Activated T-helper 17 cell treated with anti-CD3 and anti-CD28 coated beads, Interleukin-2, amount 50 U/mL, for 72 hours (primary cell): ENCODE measurements around the gene RHBDL2. TPM values are rescaled to one million over a fixed set of nuclear protein-coding genes. Genes with fewer than 3 reads are reported as not detected.

ENCODE experiments used
- ATAC-seq: fragments of 150-1000 bp; cut with Tn5 transposase; replicated peaks from 2 replicates; pipeline ENCODE4 v1.10.0; 2021; ENCODE audit warnings: mild to moderate bottlenecking, moderate library complexity
- H3K27ac Mint-ChIP-seq: one replicate; pipeline ENCODE4 v1.8.0; 2022; ENCODE audit warnings: mixed read lengths
- H3K27me3 Mint-ChIP-seq: one replicate; pipeline ENCODE4 v1.8.0; 2022; ENCODE audit warnings: mixed read lengths
- H3K36me3 Mint-ChIP-seq: one replicate; pipeline ENCODE4 v1.8.0; 2022; ENCODE audit warnings: low read depth, mild to moderate bottlenecking, mixed read lengths
- H3K4me1 Mint-ChIP-seq: one replicate; pipeline ENCODE4 v1.8.0; 2022; ENCODE audit warnings: mixed read lengths
- H3K4me3 Mint-ChIP-seq: one replicate; pipeline ENCODE4 v1.8.0; 2022; ENCODE audit warnings: mild to moderate bottlenecking, mixed read lengths
- H3K9me3 Mint-ChIP-seq: one replicate; pipeline ENCODE4 v1.8.0; 2022; ENCODE audit warnings: mixed read lengths
- total RNA-seq, 2 donors: library from RNA; stranded (reverse); gene quantifications; one replicate each; pipeline ENCODE4 v1.2.3, GENCODE V29; 2022

Gene RHBDL2
- total RNA-seq, 2 donors from 2014 or later = not detected

DNA sequence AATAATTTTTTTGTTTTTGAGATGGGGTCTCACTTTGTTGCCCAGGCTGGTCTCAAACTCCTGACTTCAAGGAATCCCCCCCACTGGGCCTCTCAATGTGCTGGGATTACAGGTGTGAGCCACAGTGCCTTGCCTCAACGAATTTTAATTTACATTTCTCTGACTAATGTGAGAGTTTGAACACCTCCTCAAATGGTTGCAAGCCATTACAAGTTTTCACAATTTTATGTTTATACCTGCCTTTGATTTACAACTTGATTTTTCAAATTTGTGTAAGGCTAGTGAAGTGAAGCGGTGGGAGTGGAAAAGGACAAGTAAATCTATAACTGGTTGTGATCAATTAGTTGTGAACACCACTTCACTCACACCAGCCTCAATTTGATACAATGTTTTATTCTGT, 8.9 kb upstream of the RHBDL2 start:
- ATAC-seq = no peak
- Mint-ChIP-seq H3K36me3 (no peaks in the 10 kb centered on the region), H3K9me3 (no peaks in the 10 kb centered on the region)

DNA sequence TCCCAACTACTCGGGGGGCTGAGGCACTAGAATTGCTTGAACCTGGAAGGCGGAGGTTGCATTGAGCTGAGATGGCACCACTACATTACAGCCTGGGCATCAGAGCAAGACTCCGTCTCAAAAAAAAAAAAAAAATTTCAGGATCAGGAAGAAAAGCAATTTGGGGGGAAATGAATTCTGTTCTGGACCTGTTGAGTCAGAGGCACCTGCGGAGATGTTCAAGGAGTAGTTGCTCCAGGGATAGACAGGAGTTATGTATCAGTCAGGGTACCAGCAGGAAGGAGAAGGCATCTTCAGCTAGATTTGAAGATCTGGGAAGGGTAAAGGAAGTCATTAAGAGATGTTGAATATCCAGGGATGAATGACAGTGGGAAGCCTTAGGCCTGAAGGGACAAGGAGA, 2.9 kb upstream of the RHBDL2 start:
- no peak for ATAC-seq
- H3K4me1 Mint-ChIP-seq = peaks cover 5% of the 10 kb centered on the region
- no peaks in the 10 kb centered on the region for H3K9me3 Mint-ChIP-seq
- no peak overlapping the region for H3K4me3 Mint-ChIP-seq
- H3K27ac Mint-ChIP-seq = no peak overlapping the region
- H3K36me3 Mint-ChIP-seq = no peaks in the 10 kb centered on the region
- peaks cover 6% of the 10 kb centered on the region for H3K27me3 Mint-ChIP-seq

More for the DNA sequence above, 8.9 kb upstream of the RHBDL2 start:
- H3K4me1 Mint-ChIP-seq = peaks cover 9% of the 10 kb centered on the region
- H3K27me3 Mint-ChIP-seq = no peaks in the 10 kb centered on the region
- no peak overlapping the region for H3K27ac Mint-ChIP-seq
- H3K4me3 Mint-ChIP-seq = no peak overlapping the region

DNA sequence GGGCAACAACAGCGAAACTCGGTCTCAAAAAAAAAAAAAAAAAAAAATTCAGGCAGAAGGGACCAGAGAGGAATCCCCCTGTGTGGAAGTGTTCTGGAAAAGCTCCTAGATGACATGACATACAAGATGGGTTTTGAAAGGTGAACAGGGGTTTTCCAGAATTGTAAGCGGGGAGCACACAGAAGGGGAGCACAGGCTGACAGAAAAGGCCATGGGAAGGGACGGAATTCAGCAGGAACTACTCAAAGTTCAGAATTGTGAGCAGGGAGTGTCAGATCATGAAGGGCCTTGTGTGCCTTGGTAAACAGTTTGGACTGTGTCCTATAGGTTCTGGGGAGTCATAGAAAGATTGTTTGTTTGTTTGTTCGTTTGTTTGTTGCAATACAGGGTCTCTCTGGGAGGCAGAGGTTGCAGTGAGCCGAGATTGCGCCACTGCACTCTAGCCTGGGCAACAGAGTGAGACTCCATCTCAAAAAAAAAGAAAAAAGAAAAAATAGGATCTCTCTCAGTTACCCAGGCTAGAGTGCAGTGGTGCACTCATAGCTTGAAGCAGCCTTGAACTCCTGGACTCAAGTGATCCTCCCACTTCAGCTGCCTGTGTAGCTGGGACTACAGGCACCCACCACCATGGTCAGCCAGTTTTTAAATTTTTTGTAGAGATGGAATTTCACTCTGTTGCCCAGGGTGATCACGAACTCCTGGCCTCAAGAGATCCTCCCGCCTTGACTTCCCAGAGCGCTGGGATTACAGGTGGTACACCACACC, 1.2 kb upstream of the RHBDL2 start:
- H3K27ac Mint-ChIP-seq = no peak overlapping the region
- no peak for ATAC-seq
- H3K4me1 Mint-ChIP-seq = peaks cover 5% of the 10 kb centered on the region
- H3K4me3 Mint-ChIP-seq = no peak overlapping the region
- no peaks in the 10 kb centered on the region for H3K36me3 Mint-ChIP-seq
- H3K9me3 Mint-ChIP-seq = no peaks in the 10 kb centered on the region
- H3K27me3 Mint-ChIP-seq = peaks cover 6% of the 10 kb centered on the region

DNA sequence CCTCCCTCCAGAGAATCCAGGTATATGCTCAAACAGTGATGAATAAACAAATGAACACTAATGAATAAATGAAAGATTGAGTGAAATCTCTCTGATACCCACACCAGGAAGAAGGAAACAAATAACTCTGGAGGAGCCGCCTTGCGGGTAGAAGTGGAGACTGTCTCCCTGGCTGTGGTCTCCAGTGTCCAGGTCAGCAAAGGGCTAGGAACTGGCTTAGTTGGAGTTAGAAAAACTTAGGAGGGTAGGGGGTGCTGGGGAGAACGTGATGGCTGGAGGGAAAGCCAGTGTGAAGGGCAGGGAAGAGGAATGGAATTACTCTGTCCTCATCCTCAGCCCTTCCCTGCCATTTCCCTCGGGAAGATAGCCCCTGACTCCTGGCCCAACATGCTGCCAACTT, 537 bp downstream of the RHBDL2 start:
- no peak overlapping the region for H3K27ac Mint-ChIP-seq
- H3K9me3 Mint-ChIP-seq = no peaks in the 10 kb centered on the region
- no peak for ATAC-seq
- peaks cover 6% of the 10 kb centered on the region for H3K27me3 Mint-ChIP-seq
- no peaks in the 10 kb centered on the region for H3K36me3 Mint-ChIP-seq
- peaks cover 5% of the 10 kb centered on the region for H3K4me1 Mint-ChIP-seq
- no peak overlapping the region for H3K4me3 Mint-ChIP-seq

DNA sequence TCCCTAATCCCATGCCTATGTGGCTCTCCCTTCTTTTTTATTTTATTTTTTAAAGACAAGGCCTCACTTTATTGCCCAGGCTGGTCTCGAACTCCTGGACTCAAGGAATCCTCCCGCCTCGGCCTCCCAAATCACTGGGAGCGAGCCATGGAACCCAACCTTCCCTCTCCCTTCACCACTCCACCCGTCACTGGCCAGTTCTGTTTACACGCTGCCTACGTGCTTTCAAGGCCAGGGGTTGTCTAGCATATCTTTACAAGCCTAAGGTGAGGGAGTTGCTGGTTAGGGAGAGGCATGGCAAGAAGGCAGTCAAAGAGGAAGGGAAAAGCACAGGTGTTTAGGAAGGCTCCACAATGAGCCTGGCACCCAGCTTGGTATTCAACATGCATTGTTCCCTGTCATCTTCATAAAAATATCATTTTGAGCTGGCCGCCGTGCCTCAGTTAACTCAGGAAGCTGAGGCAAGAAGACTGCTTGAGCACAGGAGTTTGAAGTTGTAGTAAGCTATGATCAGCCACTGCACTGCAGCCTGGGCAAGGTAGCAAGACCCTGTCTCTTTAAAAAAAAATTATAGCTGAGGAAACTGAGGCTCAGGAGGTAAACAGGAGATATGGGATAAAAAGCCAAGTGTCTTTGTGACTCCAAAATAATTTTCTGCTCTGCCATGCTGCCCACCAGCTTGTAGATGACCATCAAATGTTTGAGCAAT, 1.1 kb downstream of the RHBDL2 start:
- no peak overlapping the region for H3K27ac Mint-ChIP-seq
- H3K4me1 Mint-ChIP-seq = peaks cover 5% of the 10 kb centered on the region
- no peak for ATAC-seq
- peaks cover 6% of the 10 kb centered on the region for H3K27me3 Mint-ChIP-seq
- H3K36me3 Mint-ChIP-seq = no peaks in the 10 kb centered on the region
- H3K4me3 Mint-ChIP-seq = no peak overlapping the region
- H3K9me3 Mint-ChIP-seq = no peaks in the 10 kb centered on the region

DNA sequence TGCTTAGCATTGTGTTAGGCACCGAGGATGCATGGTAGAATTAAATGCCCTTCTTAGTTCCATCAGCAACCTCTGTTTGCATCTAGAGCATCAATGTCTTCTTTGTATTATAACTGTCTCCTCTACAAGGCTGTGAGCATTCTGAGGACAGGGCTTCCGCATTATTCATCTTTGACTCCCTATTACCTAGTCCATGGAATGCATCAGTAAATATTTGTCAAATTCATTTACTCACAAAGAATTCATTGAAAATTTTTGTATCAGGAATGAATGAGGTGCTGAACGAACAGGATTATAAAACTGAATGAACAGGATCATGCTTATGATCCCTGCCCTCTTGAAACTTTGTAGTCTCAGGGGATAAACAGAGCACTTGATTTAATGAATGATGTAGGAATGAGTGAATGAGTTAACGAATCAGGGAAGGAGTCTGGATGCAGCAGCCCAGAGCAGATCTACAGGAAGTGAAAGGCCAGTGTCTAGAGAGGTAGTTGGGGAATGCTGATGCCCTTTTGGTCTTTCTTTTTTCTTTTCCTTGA, 2.8 kb downstream of the RHBDL2 start:
- Mint-ChIP-seq H3K9me3 (no peaks in the 10 kb centered on the region), H3K27ac (no peak overlapping the region), H3K27me3 (peaks cover 4% of the 10 kb centered on the region), H3K4me3 (no peak overlapping the region), H3K36me3 (no peaks in the 10 kb centered on the region), H3K4me1 (no peaks in the 10 kb centered on the region)
- no peak for ATAC-seq

DNA sequence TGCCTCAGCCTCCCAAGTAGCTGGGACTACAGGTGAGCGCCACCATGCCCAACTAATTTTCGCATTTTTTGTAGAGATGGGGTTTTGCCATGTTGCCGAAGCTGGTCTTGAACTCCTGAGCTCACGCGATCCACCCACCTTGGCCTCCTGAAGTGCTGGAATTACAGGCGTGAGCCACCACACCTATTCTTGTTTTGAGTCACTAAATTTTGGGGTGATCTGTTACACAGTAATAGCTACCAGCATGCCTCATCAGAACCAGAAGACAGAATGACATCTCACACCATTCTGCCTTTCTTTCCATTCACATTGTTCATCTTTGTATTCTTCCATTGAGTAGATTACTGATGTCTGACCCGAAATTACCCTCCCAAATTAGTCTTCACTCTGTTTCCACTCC, 9.1 kb downstream of the RHBDL2 start:
- Mint-ChIP-seq H3K4me1 (peaks cover 5% of the 10 kb centered on the region), H3K27me3 (no peaks in the 10 kb centered on the region), H3K4me3 (peak overlapping the region; percentile 38), H3K9me3 (no peaks in the 10 kb centered on the region), H3K27ac (peak overlapping the region; percentile 77), H3K36me3 (no peaks in the 10 kb centered on the region)
- ATAC-seq = peak; percentile 88

DNA sequence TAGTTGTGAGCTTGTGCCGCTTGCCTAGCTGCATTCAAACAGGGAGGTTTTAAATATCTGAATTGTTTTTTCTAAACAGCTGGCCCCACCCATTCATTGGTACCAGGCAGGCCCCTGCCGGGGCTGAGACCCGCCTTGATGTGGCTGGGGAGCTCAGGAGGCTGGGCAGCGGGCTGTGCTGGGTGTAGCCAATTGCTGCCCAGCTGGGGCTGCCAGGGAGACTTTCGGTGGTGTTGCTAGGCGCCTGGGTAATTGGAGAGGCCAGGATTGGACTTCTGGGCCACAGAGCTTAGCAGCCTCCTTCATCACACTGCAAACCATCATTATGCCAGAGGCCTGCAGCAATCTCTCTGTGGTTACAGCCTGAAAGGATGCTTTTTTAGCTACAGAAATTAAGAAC, 12.2 kb downstream of the RHBDL2 start:
- no peaks in the 10 kb centered on the region for H3K27me3 Mint-ChIP-seq
- no peak overlapping the region for H3K27ac Mint-ChIP-seq
- H3K36me3 Mint-ChIP-seq = no peaks in the 10 kb centered on the region
- peak; percentile 38 for ATAC-seq
- no peaks in the 10 kb centered on the region for H3K9me3 Mint-ChIP-seq
- H3K4me3 Mint-ChIP-seq = no peak overlapping the region
- peaks cover 5% of the 10 kb centered on the region for H3K4me1 Mint-ChIP-seq

DNA sequence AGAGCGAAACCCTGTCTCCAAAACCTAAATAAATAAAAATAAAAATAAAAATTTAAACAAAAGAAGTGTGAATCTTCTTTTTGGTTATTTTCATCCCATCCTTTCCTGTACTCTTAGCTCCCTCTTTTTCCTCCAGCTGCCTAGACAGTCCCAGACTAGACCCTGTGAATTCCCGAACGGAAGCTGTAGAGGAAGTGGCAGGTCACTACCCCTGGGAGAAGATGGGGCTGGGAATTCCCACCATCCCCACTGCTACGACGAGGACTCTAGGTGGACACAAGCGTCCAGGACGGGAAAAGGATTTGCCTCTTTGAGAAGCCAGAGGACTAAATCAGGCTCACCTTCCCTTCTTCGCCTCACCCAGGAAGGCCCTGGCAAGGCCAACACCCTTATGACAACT, 12.6 kb downstream of the RHBDL2 start:
- no peak overlapping the region for H3K27ac Mint-ChIP-seq
- peaks cover 5% of the 10 kb centered on the region for H3K4me1 Mint-ChIP-seq
- no peaks in the 10 kb centered on the region for H3K9me3 Mint-ChIP-seq
- no peaks in the 10 kb centered on the region for H3K27me3 Mint-ChIP-seq
- H3K4me3 Mint-ChIP-seq = no peak overlapping the region
- no peak for ATAC-seq
- H3K36me3 Mint-ChIP-seq = no peaks in the 10 kb centered on the region

DNA sequence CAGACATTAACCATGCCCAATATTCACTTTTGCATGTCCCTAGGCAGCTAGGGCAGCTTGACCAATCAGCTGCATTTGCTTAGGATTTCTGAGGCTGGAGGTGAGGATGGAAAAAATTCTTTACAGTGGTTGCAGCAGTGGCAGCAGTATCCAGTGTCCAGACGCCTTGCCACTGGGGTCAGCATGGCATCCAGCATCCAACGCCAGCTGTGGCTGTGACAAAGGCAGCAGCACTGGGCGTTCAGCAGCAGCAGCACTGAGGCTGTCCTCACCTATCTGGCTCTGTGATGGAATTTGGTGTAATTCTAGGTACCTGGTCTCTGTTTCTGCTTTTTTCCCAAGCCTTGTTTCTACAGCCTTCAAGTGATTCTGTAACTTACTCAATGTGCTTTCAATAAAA, 15.5 kb downstream of the RHBDL2 start:
- H3K4me3 Mint-ChIP-seq = no peak overlapping the region
- H3K36me3 Mint-ChIP-seq = no peaks in the 10 kb centered on the region
- H3K27me3 Mint-ChIP-seq = no peaks in the 10 kb centered on the region
- no peak overlapping the region for H3K27ac Mint-ChIP-seq
- ATAC-seq = no peak
- no peaks in the 10 kb centered on the region for H3K4me1 Mint-ChIP-seq
- H3K9me3 Mint-ChIP-seq = no peaks in the 10 kb centered on the region

DNA sequence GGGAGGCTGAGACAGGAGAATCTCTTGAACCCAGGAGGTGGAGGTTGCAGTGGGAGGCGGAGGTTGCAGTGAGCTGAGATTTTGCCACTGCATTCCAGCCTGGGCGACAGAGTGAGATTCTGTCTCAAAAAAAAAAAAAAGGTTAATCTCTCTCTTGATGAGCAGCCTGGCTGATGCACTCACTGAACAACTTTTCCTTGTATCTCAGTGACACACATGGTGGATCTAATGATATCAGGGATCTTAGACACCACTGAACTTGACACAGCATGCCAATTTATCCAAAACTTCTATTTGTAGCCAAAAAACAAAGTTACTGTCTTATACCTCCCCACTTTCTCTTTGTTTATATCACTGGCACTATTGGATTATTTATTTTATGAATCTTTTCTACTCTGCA, 16.2 kb downstream of the RHBDL2 start:
- no peaks in the 10 kb centered on the region for H3K36me3 Mint-ChIP-seq
- H3K4me3 Mint-ChIP-seq = no peak overlapping the region
- H3K27ac Mint-ChIP-seq = no peak overlapping the region
- H3K27me3 Mint-ChIP-seq = no peaks in the 10 kb centered on the region
- ATAC-seq = no peak
- no peaks in the 10 kb centered on the region for H3K9me3 Mint-ChIP-seq
- H3K4me1 Mint-ChIP-seq = no peaks in the 10 kb centered on the region

DNA sequence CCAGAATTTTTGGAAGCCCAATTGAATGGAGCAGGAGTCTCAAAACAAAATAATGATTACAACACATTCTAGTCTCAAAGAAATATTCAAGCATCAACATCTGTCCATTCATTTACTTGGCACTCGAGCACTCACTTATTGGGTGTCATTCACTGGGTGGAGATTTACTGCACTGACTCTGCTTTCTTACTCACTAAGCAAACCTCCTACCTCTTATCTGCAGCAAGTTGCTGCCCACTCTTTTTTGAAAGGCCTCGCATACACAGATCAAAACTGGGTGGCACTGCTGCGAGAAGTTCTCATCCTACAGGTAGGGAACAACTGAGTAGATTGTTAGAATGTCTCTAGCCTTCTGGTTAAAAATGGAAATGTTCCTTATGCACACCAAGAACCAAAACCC, 18.0 kb downstream of the RHBDL2 start:
- H3K4me3 Mint-ChIP-seq = no peak overlapping the region
- H3K27ac Mint-ChIP-seq = peak overlapping the region; percentile 49
- no peaks in the 10 kb centered on the region for H3K27me3 Mint-ChIP-seq
- peaks cover 5% of the 10 kb centered on the region for H3K4me1 Mint-ChIP-seq
- H3K9me3 Mint-ChIP-seq = no peaks in the 10 kb centered on the region
- ATAC-seq = peak; percentile 81
- H3K36me3 Mint-ChIP-seq = no peaks in the 10 kb centered on the region

DNA sequence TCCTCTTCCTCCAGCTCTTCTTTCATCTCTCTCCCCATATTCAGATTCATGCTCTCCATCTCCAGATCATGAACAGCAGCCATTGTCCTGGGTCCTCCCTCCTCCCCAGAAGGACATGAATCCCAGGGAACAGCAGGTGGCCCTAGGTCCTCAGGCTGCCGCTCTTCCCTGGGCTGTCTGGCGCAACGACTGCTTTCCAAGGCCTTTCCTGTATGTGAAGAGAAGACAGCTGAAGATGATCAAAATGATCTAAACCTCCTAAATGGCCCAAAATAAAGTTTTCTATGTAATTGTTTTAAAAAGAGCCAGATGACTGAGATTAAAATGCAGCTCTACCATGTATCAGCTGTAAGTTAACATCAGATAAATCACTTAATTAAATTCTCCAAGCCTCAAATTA, 22.5 kb downstream of the RHBDL2 start:
- Mint-ChIP-seq H3K4me1 (peaks cover 5% of the 10 kb centered on the region), H3K27ac (peak overlapping the region; percentile 64), H3K4me3 (no peak overlapping the region), H3K9me3 (no peaks in the 10 kb centered on the region), H3K27me3 (no peaks in the 10 kb centered on the region), H3K36me3 (no peaks in the 10 kb centered on the region)
- ATAC-seq = no peak

DNA sequence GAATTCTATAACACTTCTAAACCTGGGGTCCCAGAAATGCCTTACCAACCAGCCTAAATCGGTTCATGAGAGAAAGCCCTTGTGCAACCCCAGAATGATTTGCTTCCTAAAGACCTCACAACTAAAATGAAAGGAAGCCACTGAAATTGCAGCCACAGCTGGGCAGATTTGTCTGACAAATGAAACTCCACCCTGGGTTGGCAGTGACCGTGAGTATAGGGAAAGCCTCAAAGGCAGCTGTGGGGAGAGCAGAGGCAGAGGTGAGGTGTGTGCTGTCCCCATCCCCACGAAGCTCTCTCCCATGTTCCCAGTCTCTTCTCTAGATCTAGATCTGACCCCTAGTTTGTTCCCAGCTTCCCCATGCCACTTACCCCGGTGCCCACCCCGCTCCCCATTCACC, 23.1 kb downstream of the RHBDL2 start:
- Mint-ChIP-seq H3K4me3 (no peak overlapping the region), H3K27me3 (no peaks in the 10 kb centered on the region), H3K4me1 (peaks cover 5% of the 10 kb centered on the region), H3K27ac (peak overlapping the region; percentile 64), H3K9me3 (no peaks in the 10 kb centered on the region), H3K36me3 (no peaks in the 10 kb centered on the region)
- ATAC-seq = no peak

DNA sequence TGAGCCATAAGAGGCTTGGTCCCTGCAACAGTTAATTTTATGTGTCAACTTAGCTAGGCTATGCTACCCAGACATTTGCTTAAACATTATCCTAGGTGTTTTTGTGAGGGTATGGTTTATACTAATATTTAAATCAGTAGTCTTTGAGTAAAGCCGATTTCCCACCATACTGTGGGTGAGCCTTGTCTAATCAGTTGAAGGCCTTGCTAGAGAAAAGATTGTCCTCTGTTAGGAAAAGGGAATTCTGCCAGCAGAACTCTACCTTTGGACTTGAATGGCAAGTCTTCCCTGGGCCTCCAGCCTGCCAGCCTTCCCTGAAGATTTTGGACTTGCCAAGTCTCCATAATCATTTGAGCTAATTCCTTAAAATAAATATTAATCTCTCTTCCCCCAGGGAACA, 23.9 kb downstream of the RHBDL2 start:
- H3K36me3 Mint-ChIP-seq = no peaks in the 10 kb centered on the region
- H3K9me3 Mint-ChIP-seq = no peaks in the 10 kb centered on the region
- no peak overlapping the region for H3K4me3 Mint-ChIP-seq
- H3K27me3 Mint-ChIP-seq = no peaks in the 10 kb centered on the region
- no peak for ATAC-seq
- peaks cover 5% of the 10 kb centered on the region for H3K4me1 Mint-ChIP-seq
- H3K27ac Mint-ChIP-seq = no peak overlapping the region
